Measurements from ENCODE around the gene SEPHS2.

The SEPHS2 gene

DNA sequence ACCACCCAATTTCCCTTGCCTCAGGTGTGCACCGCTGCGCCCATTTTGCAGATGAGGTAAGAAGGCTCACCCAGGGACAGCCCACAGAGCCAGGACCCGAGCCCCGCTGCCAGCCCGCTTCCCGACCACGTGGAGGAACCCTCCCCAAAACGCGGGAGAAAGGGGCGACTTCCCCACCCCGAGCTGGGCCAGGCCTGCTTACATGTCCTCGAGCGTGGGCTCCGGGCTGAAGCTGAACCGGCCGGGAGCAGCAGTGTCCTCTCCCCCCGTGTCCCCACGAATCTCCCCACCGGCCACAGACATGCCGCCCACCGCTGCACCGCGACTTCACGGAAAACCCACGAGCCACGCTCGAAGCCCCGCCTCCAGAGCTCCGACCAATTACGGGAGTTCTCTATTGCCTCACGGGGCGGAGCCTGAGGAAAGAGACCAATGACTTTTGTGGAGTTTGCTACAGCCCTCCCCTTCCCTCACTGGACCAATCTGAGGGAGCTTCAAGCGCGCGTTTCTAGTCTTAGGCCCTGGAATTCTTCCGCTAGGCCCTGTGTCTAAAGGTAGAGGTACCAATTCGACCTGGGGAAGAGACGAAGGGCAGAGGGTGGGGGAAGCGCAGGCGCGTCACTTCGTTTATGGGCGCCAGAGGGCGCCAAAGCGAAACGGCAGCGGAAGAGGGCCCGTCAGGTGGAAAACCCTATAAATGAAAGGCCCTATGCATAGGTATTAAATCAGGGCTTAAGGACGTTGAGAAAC lies 15.8 kb downstream of the SEPHS2 start, which contains the start of gene DCTPP1:
Gene DCTPP1 (minus strand): TSS at position 353 of the 750 bp plus-strand sequence. CDS start 50 bp downstream, at position 303.
- DNase-seq (ENCODE audit: low spot score), result peak; percentile 98

DNA sequence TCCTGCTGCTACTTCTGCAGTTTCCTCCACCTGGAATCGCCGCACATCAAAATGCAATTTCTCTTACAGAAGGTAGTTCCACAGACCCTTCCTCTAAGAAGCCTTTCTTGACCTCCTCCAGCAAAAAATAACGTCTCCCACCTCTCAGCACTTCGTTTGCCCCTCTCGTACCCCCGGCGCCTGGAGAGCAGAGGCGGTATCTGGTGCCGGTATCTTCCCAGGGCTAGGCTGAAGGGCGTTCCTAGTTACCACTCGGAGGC lies 16.3 kb downstream of the SEPHS2 start:
- DNase-seq (ENCODE audit: low spot score), result no peak

DNA sequence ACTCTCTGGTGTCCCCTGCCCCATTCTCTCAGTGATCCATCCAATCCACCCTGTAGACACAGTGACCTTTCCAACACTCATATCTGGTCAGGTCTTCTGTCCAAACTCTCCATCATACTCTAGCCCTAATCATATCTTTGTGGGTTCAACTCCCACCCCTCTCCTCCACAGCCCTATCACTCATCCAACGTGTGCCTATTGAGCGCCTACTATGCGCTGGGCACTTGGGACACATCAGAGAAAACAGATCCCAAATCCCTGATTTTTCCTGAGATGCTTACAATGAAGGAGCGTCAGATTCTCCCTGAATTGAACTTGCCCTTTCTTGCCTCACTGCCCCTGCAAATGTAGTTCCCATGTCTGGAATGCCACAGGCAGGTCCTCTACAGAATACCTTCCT lies 17.6 kb downstream of the SEPHS2 start:
- no peak for DNase-seq (ENCODE audit: low spot score)

DNA sequence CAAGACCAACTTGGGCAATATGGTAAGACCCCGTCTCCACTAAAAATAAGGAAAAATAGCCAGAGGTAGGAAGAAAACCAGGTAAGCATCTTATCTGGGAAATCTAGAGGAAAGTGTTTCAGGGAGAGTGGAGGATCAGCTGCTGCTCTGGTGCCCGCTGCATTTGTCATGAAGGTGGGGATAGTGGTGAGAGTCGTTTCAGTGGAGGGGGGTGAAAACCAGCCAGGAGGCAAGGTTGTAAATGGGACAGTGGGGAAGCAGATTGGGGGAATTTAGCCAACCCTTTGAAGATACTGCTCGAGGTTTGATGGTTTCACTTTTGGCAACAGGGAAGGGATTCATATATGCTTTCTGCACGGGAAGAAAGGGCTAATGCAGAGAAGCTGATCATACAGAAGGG lies 24.7 kb downstream of the SEPHS2 start:
- DNase-seq (ENCODE audit: low spot score), result no peak

DNA sequence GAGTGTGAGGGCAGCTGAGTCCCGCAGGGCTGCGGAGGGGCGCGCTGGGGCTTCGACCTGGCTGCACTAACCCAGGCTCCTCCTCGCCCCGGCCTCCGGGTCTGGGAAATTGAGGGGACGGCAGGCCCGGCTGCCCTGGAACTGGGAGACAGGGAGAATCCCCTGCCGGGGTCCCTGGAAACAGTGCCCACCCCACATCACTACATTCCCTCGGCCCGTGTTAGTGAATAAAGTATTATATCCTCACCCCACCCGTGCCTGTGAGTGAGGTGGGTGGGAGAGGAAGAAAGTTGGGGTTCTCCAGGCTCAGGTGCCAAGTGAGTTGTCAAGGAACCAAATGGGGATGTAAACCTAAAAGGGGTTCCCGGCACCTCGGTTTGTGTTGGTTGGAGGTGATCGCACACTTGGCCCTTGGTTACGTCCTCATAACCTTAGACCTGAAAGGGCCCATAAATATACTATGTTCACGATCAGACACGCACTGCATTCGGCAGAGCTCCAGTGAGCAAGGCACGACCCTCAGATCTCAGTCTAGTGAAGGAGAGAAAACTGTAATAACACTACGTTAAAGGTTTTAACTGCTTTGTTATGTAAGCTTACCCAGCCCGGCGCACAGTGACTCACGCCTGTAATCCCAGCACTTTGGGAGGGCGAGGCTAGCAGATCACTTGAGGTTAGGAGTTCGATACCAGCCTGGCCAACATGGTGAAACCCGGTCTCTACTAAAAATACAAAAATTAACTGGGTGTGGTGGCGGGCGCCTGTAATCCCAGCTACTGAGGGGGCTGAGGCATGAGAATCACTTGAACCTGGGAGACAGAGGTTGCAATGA lies 27.1 kb downstream of the SEPHS2 start:
- DNase-seq (ENCODE audit: low spot score), result no peak

DNA sequence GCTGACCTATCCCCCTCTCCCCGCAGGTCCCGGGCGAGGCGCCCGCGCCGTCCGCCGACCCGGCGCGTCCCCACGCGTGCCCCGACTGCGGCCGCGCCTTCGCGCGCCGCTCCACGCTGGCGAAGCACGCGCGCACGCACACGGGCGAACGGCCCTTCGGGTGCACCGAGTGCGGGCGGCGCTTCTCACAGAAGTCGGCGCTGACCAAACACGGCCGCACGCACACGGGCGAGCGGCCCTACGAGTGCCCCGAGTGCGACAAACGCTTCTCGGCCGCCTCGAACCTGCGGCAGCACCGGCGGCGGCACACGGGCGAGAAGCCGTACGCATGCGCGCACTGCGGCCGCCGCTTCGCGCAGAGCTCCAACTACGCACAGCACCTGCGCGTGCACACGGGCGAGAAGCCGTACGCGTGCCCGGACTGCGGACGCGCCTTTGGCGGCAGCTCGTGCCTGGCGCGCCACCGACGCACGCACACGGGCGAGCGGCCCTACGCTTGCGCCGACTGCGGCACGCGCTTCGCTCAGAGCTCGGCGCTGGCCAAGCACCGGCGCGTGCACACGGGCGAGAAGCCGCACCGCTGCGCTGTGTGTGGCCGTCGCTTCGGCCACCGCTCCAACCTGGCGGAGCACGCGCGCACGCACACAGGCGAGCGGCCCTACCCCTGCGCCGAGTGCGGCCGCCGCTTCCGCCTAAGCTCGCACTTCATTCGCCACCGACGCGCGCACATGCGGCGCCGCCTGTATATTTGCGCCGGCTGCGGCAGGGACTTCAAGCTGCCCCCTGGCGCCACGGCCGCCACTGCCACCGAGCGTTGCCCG lies 27.9 kb downstream of the SEPHS2 start:
- DNase-seq (ENCODE audit: low spot score), result peak; percentile 89

DNA sequence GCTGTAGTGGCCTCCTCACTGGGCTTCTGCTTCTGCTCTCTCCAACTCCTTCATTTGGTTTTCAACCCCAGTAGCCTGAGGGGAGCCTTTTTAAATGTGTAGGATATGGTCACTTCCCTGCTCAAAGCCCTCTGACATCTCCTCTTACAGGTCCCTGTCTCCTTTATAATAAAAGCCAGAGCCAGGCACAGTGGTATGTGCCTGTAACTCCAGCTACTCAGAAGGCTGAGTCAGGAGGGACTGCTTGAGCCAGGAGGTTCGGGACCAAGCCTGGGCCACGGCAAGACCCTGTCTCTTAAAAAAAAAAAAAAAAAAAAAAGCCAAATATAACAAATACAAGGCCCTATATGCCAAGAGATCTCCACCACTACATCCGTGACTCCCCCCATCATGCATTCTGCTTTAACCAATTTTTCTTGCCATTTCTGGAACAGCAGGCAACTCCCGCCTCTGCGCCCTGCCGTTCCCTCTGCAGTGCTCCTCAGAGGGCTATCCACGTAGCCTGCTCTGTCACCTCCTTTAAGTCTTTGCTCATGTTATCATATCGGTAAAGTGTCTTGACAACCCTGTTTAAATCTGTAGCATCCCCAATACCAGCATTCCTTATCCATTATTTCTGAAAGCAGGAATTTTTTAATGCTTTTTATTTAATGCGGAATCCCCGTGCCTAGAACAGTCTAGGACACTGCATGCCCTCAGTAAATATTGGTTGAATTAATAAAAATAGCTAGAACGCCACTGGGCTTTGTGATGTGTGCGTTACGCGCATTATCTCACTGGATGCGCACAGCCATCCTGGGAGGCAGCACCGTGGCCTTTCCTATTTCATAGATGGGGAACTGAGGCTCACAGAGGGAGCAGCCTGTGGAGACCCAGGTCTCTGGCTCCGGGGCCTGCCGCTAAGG lies 28.8 kb downstream of the SEPHS2 start:
- peak; percentile 24 for DNase-seq (ENCODE audit: low spot score)

DNA sequence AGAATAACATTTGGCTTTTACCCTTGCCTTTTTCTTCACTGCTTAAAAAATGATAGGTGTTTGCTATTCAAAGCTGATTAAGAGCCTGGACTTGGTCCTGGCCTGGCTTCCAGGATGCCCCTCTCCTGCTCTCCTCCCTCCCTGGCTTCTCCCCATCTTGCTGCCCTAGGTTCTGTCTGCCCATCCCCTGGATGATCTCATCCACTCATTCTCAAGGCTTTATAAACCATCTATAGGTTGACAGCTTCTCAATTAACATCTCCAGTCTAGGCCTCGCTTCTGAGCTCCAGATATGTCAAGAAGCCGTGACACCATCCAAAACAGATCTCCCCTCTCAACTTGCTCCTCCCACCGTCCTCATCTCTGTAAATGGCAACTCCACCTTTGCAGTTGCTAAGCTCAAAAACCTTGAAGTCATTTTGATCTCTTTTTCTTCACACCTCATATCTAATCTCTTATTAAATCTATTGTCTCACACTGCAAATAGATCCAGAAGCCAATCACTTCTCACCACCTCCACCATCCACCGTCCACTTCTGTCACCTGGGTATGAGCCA lies 29.5 kb downstream of the SEPHS2 start:
- DNase-seq (ENCODE audit: low spot score), result no peak

DNA sequence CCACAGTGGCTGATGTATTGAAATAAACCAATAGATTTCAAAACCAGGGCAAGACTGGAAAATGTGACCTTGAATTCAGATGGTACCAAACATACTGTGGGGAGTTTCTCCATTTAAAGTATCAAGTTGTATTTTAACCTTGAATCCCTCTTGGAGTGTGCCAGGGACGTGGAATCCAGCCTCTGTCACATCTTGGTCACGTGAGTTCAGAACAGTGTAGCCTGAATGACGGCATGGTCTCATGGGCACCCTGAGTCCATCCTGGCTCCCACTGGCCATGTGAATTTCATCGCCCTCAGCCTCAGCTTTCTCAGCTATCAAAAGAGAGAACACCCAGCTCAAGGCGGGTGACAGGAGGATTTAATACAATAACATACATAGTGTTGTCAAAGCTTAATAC lies 31.5 kb downstream of the SEPHS2 start:
- no peak for DNase-seq (ENCODE audit: low spot score)

DNA sequence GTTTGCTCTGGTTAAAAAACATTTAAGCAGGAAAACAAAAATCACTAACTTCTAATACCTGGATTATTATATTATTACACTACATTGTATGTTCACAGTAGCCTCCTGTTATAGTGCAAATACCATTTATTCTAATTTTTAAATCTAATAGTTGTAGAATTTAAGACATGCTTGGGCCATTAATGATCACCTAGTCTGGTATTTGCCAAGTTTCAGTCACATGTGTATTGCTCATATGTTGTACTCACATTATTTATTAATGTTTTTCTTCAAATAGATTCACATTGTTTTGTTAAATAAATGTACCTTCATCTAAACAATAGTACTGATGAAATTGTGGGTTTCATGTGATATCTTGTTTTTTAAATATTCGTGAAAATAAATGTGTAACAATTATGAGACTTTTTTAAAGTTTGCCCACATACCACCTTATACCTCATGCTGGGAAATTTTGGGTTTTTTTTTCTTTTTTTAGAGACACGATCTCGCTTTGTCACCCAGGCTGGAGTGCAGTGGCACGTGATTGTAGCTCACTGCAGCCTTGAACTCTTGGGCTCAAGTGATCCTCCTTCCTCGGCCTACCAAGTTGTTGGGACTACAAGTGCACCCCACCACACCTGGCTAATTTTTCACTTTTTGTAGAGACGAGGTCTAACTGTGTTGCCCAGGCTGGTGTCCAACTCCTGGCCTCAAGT lies 32.4 kb downstream of the SEPHS2 start:
- DNase-seq (ENCODE audit: low spot score), result no peak

DNA sequence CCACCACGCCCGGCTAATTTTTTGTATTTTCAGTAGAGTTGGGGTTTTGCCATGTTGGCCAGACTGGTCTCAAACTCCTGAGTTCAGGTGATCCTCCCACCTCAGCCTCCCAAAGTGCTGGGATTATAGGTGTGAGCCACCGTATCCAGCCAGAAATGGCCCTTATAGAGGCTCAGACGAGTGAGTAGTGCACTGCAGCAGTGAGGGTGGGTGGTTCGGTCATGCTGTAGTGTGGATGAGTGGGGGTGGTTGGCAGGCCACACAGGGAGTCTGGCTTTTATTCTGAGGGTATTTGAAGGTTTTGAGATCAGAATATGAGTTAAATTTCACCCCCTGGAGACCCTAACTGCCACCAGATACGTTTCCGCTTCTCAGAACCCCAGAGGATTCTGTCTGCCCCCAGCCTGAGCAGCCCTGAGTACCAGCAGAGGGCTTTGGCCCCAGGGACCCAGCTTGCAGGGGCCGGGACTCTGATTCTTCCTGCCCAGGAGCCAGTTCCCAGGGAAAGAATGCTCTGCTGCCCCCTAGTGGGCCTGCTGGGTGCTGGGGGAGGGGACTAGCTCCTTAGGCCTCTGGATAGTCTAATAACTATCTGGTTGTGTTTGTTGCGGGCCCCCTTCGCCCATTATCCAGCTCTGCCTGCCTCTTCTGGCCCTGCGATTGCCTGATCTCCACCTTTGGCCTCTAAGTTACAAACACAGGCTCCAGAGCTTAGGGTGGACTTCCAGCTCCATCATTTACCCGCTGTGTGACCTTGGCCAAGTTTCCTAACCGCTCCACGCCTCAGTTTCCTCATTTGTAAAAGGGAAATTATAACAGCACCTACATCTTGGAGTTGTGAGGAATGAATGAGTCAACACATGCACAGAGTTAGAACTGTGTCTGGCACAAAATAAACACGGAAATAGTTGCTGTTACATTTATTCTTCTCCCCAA lies 36.3 kb downstream of the SEPHS2 start:
- DNase-seq (ENCODE audit: low spot score), result peak; percentile 89

DNA sequence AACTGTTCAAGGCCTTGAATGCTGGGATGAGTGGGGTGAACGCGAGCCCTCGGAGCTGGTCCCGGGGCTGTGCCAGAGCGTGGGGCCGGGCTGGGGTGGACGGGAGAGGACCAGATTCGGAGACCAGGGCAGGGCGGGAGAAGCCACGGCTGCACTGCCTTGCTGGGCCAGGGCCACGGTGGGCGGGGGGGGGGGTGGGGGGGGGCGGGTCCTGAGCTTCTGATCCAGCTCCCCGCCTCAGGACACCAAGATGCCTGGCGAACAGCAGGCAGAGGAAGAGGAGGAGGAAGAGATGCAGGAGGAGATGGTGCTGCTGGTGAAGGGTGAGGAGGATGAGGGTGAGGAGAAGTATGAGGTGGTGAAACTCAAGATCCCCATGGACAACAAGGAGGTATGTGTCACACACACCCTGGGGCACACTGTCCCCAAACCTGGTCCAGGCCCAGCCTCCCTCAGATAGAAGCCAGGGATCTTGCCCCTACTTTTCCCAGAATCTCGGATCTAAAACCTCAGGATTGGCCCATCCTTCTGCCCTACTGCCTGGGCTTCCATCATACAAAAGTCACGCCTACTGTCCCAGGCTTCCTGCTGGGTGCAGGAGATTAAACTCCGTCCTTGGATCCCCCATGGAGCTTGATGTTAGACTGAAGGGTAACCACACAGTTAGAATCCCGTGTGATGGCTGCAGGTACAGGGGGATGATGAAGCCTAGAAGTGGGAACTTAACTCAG lies 37.7 kb downstream of the SEPHS2 start:
- peak; percentile 28 for DNase-seq (ENCODE audit: low spot score)

DNA sequence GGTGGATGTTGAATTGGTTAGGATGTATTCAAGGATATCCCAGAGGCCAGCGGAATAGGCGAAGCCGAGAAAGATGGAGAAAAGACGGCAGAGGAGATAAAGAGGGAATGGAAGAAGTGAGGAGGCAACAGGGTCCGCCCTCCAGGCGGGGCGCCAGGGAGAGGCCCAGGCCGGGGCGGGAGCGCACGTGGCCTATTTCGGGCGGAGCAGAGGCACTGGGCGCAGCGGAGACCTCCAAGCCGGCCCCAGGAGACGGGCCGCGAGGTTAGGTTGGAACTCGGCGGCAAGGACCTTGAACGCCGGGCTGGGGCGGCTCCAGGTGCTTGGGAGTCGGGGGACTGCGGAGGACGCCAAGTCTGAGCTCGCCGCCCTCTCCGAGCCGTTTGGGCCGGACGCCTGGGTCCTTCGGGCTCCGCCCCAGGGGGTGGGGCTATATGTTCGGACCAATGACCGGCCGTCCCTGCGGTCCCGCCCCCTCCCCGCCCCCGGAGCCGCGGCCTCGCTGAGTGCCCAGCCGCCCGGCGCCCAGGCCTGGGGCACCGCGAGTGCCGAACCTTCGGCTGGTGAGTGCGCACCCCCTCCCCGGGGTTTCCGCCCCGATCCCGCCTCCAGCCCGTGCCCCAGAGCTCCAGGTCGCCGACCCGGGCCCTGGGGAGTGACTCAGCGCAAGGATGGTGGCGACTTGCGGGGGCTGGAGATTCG lies 38.4 kb downstream of the SEPHS2 start, which contains the start of gene ZNF771:
Gene ZNF771 (plus strand): TSS at position 505 of the 702 bp plus-strand sequence. CDS start 448 bp downstream, outside the sequence.
- DNase-seq (ENCODE audit: low spot score), result peak; percentile 94

DNA sequence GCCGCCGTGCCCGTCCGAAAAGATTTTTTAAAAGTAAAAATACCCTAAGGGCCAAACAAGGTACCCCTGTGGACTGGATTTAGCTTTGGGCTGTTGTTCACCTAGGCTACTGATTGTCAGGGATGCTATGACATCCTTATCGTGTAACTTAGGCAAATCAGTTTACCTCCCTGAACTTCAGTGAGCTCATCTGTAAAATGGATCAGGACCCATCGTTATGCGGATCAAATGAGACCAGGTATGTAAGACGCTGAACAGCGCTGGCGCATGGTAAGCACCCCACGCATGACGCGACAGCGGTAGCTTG lies 38.9 kb downstream of the SEPHS2 start:
- DNase-seq (ENCODE audit: low spot score), result no peak

DNA sequence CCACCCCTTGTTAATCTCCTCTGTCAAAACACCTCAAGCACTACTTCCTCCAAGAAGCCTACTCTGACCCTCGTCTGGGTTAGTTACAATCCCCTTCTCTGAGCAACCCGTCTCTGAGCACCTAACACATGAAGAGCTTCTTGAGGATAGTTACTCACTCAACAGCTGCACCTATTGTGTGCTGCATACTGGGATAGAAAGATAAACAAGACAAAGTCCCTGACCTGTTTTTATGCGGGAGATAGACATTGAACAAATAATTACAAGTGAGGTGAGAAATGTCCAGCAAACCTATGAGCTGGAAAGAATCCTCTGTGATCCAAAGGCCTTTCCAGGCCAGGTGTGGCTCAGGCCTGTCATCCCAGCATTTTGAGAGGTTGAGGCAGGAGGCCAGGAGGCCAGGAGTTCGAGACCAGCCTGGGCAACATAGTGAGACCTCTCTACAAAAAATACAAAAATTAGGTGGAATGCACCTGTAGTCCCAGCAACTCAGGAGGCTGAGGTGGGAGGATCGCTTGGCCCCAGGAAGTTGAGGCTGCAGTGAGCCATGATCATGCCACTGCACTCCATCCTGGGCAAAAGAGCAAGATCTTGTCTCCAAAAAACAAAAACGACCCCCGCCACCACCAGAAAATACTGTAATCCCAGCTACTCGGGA lies 43.8 kb downstream of the SEPHS2 start:
- DNase-seq (ENCODE audit: low spot score), result no peak

DNA sequence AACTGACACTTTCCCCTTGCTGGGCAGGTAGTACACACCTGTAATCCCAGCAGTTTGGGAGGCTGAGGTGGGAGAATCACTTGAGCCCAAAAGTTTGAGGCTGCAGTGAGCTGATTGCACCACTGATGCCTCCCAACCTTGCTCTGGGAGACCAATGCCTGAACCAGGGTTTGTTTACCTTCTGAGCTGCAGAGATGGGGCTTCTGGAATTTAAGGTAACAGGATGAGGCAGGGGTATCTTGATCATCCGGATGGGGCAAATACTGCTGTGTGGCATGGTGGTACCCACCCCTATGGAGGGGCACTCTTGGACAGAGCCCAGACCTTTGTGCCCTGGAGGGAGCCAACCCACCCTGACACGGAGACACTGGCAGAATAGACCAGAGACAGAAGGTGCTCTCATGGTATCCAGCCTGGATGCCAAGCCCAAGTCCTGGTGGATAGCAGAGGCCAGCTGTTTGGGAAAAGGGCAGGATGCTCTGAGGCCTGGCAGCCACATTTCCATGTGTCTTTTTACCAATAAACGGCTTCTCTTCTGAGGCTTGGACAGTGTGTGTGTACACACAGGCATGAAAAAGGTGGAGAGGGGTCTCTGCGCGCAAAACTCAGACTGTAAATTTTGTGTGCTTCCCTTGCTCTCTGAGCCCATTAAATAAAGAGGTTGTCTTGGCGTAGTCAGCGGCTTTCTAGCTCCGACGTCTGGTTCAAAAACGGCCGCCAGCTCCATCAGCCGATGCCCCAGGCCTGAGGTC lies 46.1 kb downstream of the SEPHS2 start:
- DNase-seq (ENCODE audit: low spot score), result no peak
